ENCODE data around the gene ZNF576.

- no peak for TF ChIP-seq POLR2A (IDR thresholded peaks at IDR 0.05; ENCODE audit: low read depth, low read length)
- TF ChIP-seq EZH2 (IDR thresholded peaks at IDR 0.05; ENCODE audit: borderline replicate concordance, low read depth, low read length, severe bottlenecking), result no peak
- no peak for TF ChIP-seq CTCF (IDR thresholded peaks at IDR 0.05; ENCODE audit: extremely low read depth in 1 of 2, insufficient read depth in 1 of 2, low read depth in 1 of 2, low read length in 2 of 2)
- TF ChIP-seq JUN (IDR thresholded peaks at IDR 0.05; ENCODE audit: borderline replicate concordance, insufficient read depth, insufficient read length, low read depth), result no peak
- TF ChIP-seq MYC (IDR thresholded peaks at IDR 0.05; ENCODE audit: low read depth, low read length), result no peak
Observed at GRCh38 chr19:43552198-43552450, 44.3 kb upstream of the ZNF576 start.

All from endothelial cell of umbilical vein (primary cell).